ENCODE measurements around the gene BASP1. TPM values are rescaled to one million over a fixed set of nuclear protein-coding genes. Genes with fewer than 3 reads are reported as not detected.

Gene BASP1
- total and polyA plus RNA-seq, 12 donors: 7.0 to 24.9 (median 12.7) TPM

DNA sequence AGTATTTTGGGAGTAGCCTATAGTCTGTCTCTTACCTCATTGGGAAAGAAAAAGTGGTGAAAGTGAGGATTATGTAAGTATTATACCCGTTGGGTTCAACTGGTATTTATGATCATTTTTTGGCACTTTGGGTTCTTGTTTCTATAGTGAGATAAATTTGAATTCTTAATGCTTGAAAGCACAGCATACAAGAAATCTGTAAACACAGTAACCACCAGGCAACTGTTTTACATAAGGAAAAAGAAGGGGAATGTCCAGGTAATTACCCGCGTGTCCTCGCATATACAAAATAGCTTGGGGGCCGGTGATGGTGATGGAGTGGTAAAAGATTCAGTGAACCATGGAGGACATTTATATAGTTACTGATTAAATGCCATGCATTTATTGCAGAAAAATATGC lies 60.5 kb downstream of the BASP1 start:
- no peak for DNase-seq
- Histone ChIP-seq H3K36me3 (replicated peaks in 1 of 2) (no peaks in the 10 kb centered on the region), H3K27ac (no peak overlapping the region), H3K4me1 (replicated peaks in 1 of 2) (no peaks in the 10 kb centered on the region), H3K4me3 (no peak overlapping the region), H3K27me3 (no peaks in the 10 kb centered on the region), H3K9me3 (replicated peaks in 1 of 3) (no peaks in the 10 kb centered on the region)
- TF ChIP-seq, protein P1, sequence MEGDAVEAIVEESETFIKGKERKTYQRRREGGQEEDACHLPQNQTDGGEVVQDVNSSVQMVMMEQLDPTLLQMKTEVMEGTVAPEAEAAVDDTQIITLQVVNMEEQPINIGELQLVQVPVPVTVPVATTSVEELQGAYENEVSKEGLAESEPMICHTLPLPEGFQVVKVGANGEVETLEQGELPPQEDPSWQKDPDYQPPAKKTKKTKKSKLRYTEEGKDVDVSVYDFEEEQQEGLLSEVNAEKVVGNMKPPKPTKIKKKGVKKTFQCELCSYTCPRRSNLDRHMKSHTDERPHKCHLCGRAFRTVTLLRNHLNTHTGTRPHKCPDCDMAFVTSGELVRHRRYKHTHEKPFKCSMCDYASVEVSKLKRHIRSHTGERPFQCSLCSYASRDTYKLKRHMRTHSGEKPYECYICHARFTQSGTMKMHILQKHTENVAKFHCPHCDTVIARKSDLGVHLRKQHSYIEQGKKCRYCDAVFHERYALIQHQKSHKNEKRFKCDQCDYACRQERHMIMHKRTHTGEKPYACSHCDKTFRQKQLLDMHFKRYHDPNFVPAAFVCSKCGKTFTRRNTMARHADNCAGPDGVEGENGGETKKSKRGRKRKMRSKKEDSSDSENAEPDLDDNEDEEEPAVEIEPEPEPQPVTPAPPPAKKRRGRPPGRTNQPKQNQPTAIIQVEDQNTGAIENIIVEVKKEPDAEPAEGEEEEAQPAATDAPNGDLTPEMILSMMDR (IDR thresholded peaks at IDR 0.05): no peak
- no peak for TF ChIP-seq POLR2A (IDR thresholded peaks at IDR 0.05)
- 83 to 96% (median 92%) methylated on average over 5 of the region's 5 CpGs for WGBS, 4 donors
- intact Hi-C loops (cut with DNase I): no loop called here

DNA sequence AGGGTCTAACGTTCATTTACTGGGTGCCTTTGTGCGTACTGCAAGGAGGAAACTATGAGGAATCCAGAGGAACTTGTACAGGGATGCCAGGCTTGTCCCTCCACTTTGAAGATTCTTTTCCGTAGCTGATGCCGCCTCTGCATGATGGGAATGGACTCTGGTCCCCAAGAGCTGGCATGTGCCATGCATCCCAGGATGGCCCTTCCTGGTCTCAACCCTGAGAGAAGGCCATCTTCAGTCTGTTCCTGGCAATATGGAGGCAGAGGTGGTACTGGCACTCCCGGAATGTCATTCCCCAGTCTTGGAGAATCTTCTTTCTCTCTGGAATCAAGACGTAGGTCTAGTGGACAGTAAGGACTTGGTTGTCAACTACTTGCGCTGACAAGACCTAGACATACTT lies 61.5 kb downstream of the BASP1 start:
- Histone ChIP-seq H3K4me3 (no peak overlapping the region), H3K27ac (no peak overlapping the region), H3K36me3 (replicated peaks in 1 of 2) (no peaks in the 10 kb centered on the region), H3K27me3 (no peaks in the 10 kb centered on the region), H3K9me3 (replicated peaks in 1 of 3) (no peaks in the 10 kb centered on the region), H3K4me1 (replicated peaks in 1 of 2) (no peaks in the 10 kb centered on the region)
- DNase-seq: no peak
- intact Hi-C loops (cut with DNase I): no loop called here
- 82 to 88% (median 85%) methylated on average over 7 of the region's 7 CpGs for WGBS, 4 donors
- no peak for TF ChIP-seq POLR2A (IDR thresholded peaks at IDR 0.05)
- TF ChIP-seq, protein P1 (IDR thresholded peaks at IDR 0.05): no peak

DNA sequence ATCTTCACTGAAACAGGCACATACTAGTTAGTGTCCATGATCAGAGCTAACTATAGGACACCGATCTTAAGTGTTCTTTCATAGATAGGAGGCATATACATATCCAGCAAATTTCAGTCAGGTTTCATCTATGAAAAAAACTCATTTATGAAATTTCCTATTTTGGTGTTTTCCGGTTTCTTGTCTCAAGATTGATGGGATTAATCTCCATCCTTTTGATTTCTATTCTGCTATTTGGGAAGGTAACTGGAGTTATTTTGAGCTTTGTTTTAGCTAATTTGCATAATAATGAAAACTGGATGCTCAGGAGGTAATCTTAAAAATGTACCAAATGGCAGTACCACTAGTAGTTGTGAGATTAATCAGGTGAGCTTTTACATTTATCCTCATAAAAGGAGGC lies 62.1 kb downstream of the BASP1 start:
- Histone ChIP-seq H3K27ac (no peak overlapping the region), H3K27me3 (no peaks in the 10 kb centered on the region), H3K36me3 (replicated peaks in 1 of 2) (no peaks in the 10 kb centered on the region), H3K9me3 (replicated peaks in 1 of 3) (no peaks in the 10 kb centered on the region), H3K4me3 (no peak overlapping the region), H3K4me1 (replicated peaks in 1 of 2) (no peaks in the 10 kb centered on the region)
- intact Hi-C loops (cut with DNase I): no loop called here
- WGBS, 4 donors: 85 to 92% (median 88%) methylated on average over 2 of the region's 2 CpGs
- no peak for DNase-seq
- TF ChIP-seq, protein P1 (IDR thresholded peaks at IDR 0.05): no peak
- TF ChIP-seq POLR2A (IDR thresholded peaks at IDR 0.05): no peak

DNA sequence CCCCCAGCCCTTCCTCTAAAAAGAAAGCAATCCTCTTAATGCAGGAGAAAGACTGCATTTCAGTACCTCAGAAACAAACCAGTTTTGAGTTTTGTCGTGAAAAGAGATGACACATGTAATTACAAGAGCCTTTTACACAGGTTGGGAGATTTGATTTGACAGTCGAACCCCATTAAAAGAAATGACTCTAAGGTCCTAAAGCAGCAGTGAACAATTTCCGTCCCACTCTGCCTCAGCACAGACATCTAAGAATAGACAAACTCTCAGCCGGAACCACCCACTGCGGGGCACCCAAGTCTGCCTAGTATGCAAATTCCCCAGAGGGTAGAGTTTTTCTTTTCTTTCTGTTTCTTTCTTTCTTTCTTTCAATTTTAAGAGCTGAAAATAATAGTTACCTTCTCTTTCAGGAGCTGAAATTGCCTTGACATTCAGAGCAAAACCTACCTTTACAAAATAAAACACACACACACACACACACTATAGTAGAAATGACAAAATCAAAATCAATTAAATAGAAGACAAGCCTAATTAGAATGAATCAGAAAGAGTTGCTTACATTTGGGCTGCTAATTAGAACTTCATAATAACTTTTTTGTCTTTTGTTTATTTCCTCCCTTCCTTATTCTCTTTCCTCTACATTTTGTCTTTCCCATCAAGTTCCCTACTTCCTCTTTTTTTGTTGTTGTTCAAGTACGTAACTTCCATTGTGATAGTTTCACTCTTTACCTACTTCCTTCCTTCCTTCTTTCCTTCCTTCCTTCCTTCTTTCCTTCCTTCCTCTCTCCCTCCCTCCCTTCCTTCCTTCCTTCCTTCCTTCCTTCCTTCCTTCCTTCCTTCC lies 65.1 kb downstream of the BASP1 start:
- intact Hi-C loops (cut with DNase I): no loop called here
- TF ChIP-seq, protein P1 (IDR thresholded peaks at IDR 0.05): no peak
- TF ChIP-seq POLR2A (IDR thresholded peaks at IDR 0.05): no peak
- H3K27me3 ChIP-seq: no peaks in the 10 kb centered on the region

More for the DNA sequence above, 65.1 kb downstream of the BASP1 start:
- DNase-seq: no peak
- Histone ChIP-seq H3K4me3 (no peak overlapping the region), H3K36me3 (replicated peaks in 1 of 2) (no peaks in the 10 kb centered on the region), H3K4me1 (replicated peaks in 1 of 2) (no peaks in the 10 kb centered on the region), H3K27ac (no peak overlapping the region), H3K9me3 (replicated peaks in 1 of 3) (no peaks in the 10 kb centered on the region)
- WGBS, 4 donors: 35 to 47% (median 42%) methylated on average over 6 of the region's 6 CpGs
